Adipose tissue (tissue), 3 donors: ENCODE data around the gene VWA1. TPM values are rescaled to one million over a fixed set of nuclear protein-coding genes. Genes with fewer than 3 reads are reported as not detected.
"Not testable (repeated sequence)": the region's sequence is repeated elsewhere in the genome, so short reads cannot be mapped to it uniquely, and the experiment has no call there.

Experiments
- H3K27ac ChIP-seq: one replicate; pipeline ENCODE4 v1.5.1; 2013; ENCODE audit warnings: low read depth, low read length
- WGBS, 3 donors: extraction: QIAGEN DNeasy Blood & Tissue Kit; methylation state at CpG; one replicate each; pipeline ENCODE4 v1.1.7; 2013; 5-methylcytosine and 5-hydroxymethylcytosine counted together
- polyA plus RNA-seq, 3 donors: library from polyadenylated mRNA; stranded (reverse); fragments of 200-250 nt; gene quantifications; one replicate each; pipeline ENCODE4 v1.2.3, GENCODE V29; 2013
- donor health status: healthy with polysubstance abuse.
- donor health status: Bipolar disorder and iron deficiency.
- donor health status: healthy.

The VWA1 gene
- polyA plus RNA-seq, 3 donors: 7.8 to 53.1 (median 42.1) TPM

DNA sequence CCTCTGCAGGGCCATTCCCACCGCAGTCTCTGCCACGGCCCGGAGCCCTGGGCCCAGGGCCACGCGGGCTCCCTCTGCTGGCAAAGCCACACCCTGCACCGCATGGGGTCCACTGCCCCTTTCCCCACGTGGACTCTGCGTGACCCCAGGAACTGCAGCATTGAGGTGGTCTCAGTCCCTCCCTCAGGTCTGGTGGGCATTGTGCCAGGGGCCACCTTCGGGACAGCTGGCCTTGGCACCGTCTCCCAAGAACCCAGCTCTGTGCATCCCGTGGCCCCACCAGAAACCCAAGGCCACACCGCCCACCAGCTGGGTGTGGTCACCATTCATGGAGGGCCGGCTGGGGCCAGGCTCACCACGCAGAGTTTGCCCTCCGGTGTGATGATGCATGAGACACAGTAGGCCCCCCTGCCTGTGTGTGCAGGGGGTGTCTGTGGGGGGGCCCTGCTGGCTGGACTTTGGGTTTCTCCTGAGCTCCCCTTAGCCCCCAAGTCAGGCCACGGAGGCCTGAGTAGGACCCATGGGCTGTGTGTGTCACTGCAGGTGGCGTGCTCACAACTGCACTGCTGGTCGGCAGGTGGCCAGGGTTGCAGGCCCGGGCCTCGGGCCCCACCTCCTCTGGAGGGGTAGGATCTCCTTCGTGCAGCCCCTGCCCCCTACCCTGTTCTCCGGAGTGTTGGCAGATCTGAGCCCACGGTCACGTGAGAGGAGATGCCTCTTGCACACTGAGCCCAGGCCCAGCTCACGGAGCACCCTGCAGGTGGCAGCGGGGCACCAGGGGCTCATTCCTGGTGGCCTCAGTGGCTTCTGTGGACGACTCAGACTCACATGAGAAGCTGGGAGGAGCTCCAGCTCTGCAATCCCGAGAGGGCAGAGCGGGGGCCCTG lies 5.8 kb downstream of the VWA1 start:
- H3K27ac ChIP-seq: no peak overlapping the region
- WGBS, 3 donors: 23 to 41% (median 35%) methylated on average over 24 to 29 of the region's 29 CpGs

DNA sequence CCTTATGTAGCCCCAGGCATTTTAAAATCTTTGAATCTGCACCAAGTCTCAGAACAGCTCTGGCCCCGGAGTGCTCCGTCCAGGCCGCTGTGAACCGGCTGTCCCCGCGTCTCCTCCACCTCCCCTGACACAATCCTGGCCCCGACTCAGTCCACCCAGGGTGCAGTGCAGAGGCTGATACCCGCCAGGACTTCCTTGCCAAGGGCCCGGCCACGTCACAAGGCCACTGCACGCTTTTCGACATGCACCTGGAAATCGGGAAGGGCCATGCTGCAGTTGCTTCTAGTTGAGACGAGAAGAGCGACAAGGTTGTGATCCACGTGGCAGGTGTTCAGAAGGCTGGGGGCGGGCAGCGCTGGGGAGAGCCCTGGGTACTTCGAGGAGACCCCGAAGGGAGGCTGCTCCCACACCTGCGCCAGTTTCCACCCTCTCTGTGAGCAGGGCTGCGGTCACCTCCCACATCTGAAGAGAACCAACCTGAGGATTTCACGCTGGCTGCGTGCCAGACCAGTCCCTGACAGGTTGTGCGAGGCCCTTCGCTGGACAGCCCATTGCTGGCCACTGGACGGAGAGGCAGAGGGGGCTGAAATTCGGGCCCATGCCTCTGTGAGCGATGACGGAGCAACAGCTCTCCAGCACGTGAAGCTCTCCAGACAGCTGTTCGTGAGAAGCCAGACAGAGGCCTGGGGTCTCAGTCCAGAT lies 6.7 kb downstream of the VWA1 start:
- H3K27ac ChIP-seq: no peak overlapping the region
- 53 to 83% (median 81%) methylated on average over 32 of the region's 32 CpGs for WGBS, 3 donors

DNA sequence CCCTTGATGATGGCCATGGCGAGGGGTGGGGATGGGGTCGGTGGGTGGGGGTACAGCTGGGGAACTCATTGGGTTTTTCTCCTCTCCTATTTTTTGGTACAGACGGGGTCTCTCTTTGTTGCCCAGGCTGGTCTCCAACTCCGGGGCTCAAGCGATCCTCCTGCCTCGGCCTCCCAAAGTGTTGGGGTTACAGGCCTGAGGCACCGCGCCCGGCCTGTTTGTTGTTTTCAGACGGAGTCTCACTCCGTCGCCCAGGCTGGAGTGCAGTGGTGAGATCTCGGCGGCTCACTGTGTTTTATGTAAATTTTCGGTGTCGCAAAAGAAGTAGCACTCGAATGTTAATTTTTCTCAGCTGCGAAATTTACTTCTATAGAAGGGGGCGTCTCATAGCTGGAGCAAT lies 11.1 kb downstream of the VWA1 start:
- H3K27ac ChIP-seq: not testable (repeated sequence)
- 94 to 97% (median 96%) methylated on average over 19 of the region's 19 CpGs for WGBS, 3 donors

DNA sequence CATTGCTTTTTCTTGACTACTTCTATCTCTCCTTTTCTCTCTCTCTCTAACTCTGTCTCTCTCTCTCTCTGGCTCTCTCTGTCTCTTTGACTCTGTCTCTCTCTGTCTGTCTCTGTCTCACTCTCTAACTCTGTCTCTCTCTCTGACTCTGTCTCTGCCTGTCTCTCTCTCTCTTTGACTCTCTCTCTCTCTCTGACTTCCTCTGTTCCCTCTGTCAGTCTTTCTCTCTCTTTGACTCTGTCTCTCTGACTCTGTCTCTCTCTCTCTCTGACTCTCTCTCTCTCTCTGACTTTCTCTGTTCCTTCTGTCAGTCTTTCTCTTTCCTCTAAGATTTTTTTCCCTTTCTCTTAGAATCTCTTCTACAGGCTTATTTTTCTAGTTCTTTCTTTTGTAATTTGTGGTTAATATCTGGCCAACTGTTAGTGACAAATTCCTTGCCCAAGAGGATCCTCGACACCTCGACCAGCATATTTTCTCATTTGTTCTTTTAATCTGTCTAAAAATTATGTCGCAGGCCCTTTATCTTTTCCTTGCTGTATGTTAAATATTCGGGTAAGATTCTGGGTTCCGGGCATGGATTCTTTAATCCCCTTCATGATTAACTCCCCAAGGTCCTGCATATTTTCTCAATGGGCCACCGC lies 13.7 kb downstream of the VWA1 start, which contains the start of gene ATAD3C:
ATAD3C (plus strand) TSS at position 591 of the 641 bp plus-strand sequence. CDS start 995 bp downstream, outside the sequence.
- H3K27ac ChIP-seq: no peak within 1 kb of the TSS
- WGBS, 3 donors: 75 to 79% (median 77%) methylated on average over 6 of the region's 6 CpGs

DNA sequence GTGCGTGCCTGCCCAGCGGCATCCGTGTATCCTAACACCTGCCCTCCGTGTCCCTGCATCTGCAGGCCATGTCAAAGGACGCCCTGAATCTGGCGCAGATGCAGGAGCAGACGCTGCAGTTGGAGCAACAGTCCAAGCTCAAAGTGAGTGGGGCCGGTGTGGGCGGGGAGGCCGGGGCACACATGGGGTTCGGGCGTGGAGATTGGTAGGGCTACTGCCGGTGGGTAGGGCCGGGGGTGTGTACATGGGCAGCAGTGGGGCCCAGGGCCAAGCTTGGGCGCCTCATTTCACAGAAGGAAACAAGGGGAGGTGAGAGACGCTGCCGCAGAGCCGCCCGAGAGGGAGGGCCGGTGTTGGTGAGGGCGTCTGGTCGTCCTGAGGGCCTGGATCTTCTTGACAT lies 15.1 kb downstream of the VWA1 start:
- WGBS, 3 donors: 83 to 85% (median 83%) methylated on average over 16 to 22 of the region's 22 CpGs
- not testable (repeated sequence) for H3K27ac ChIP-seq

DNA sequence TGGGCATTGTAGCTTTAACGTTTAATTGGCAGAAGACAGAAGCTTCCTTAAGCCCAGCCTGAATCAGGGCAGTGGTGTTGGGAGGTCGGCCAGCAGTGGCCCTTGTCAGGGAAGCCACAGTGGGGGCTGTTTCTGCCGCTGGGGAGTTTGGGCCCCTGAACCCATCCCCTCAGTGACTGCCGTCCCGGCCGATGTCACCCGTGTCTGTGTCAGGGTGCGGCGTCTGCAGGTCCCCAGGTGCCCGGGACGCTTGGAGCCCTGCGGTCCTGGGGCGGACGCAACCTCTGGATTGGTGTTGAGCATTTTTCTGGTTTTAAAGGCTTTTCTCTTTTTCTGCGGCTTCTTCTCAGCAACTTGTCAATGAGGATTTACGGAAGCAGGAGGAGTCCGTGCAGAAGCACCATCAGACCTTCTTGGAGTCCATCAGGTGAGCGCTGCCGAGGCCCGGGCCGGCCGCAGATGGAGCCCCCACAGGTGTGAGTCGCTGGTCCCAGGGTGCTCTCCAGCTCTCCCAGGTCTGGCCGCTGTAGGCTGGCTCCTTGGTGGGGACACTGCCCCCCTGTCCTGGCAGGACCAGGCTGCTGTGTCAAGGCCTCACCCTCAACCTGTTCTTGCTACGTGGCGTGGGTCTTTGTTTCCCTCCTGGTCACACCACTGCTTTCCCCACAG lies 16.3 kb downstream of the VWA1 start:
- 90% methylated on average over 26 of the region's 26 CpGs for WGBS, 3 donors
- no peak overlapping the region for H3K27ac ChIP-seq

DNA sequence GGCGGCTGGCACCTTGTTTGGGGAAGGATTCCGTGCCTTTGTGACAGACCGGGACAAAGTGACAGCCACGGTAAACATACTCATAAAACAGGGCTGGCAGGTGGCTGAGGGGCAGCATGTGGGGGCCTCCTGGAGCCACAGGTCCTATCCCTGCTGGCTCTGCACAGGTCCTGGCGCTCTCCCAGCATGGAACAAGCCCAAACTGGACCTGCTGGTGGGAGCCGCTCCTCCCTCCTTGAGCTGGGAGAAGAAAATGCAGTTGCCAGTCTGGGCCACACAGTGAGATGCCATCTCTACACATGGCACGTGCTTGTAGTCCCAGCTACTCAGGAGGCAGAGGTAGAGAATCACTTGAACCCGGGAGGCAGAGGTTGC lies 16.9 kb downstream of the VWA1 start:
- 71 to 84% (median 77%) methylated on average over 8 of the region's 8 CpGs for WGBS, 3 donors
- not testable (repeated sequence) for H3K27ac ChIP-seq

DNA sequence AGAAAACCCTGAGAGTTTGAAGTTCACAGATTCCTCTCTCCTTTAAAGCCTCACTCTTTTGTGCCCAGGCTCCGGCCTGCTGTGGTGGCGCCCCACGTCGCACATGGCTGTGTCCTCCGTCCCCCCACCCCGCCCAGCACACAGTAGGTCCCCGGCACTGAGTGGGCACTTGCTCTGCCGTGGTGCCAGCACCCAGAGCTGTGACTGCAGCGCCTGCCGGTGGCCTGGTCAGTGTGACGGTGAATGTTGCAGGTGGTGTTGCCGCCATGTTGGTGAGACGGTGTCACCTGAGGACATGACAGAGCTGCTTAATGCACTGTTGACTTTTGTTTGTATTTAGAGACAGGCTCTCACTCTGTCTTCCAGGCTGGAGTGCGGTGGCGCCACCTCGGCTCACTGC lies 17.4 kb downstream of the VWA1 start:
- WGBS, 3 donors: 91 to 95% (median 95%) methylated on average over 16 of the region's 16 CpGs
- H3K27ac ChIP-seq: no peak overlapping the region

DNA sequence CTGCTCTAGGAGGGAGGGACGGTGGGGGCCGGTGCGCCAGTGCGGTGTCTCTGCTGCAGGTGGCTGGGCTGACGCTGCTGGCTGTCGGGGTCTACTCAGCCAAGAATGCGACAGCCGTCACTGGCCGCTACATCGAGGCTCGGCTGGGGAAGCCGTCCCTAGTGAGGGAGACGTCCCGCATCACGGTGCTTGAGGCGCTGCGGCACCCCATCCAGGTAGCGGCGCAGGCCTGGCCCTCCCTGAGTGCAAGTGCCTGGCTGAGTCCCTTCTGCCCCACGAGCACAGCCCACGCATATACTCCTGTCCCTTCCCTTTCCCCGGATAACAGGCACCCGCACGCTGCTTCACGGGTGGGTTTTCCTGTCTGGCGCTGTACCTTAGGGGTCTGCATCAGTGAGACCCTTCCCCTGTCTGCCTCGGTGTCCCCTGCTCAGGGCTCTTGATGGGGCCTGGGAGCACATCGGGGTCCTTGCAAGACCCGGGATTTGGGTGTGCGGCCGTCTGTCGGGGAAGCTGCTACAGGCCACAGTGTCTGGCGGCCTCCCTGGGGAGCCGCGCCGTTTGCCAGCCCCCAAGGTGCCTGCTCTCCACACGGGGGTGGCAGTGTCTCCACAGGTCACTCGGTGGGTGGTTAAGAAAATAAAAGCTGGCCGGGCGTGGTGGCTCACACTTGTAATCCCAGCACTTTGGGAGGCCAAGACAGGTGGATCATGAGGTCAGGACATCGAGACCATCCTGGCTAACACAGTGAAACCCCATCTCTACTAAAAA lies 19.0 kb downstream of the VWA1 start:
- not testable (repeated sequence) for H3K27ac ChIP-seq
- WGBS, 3 donors: 71 to 86% (median 81%) methylated on average over 31 to 36 of the region's 41 CpGs

DNA sequence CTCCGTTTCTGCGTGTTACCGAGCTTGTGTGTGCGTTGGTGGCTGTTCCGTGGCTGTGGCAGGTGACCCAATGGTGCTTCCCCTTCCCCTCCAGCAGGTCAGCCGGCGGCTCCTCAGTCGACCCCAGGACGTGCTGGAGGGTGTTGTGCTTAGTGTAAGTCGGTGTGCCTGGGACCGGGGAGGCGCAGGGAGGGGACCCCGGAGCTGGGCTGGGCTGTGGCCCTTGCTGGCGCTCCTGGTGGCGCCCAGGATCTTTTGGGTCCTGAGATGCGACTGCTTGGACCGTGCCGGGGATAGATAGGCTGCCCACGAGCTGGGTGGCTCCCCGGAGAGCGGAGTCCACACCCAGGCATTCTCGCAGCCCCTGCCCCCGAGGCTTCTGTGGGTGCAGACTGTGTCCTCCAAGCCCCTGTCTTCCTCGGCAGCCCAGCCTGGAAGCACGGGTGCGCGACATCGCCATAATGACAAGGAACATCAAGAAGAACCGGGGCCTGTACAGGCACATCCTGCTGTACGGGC lies 19.9 kb downstream of the VWA1 start:
- 89 to 93% (median 91%) methylated on average over 24 to 26 of the region's 30 CpGs for WGBS, 3 donors
- H3K27ac ChIP-seq: no peak overlapping the region

DNA sequence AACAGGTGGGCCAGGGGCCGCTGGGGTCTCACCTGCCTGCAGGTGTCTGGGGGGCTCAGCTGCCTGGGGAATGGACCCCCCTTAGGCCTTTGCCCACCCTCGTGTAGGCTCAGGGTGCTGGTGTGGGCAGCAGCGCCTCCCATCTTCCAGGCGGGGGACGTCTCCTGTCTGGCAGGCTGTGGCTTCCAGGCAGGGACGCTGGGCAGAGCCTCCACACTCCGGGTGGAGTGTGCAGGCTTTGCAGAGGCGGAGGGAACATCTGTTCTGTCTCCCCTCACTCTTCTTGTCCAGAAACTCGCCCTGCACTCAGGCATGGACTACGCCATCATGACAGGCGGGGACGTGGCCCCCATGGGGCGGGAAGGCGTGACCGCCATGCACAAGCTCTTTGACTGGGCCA lies 20.4 kb downstream of the VWA1 start:
- 67 to 89% methylated on average over 1 to 3 of the region's 15 CpGs; no CpG with 5 or more reads in 1 of the 3 donors for WGBS, 3 donors
- not testable (repeated sequence) for H3K27ac ChIP-seq

DNA sequence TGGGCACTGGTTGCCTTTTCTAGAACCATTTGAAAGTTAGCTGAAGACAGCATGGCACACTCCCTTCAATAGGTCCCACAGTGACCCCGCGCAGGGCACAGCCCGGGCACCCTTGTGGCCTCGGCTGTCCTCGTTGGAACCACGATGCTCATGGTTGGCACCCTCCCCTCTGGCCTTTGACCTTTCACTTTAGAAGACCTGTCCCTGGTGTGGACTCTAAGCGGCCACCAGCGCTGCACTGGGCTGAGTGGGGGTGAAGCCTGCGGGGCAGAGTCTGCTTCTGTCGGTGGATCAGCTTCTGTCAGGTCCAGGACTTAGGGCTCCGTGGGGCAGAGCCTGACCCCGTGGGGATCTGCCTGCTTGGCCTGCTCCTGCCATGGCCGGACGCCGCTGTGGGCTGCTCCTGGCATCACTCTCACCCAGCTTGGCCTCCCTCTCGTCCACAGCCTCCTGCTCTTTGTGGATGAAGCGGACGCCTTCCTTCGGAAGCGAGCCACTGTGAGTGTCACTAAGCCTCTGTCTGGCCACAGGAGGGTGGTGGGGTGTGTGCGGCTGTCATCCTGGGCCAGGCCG lies 21.3 kb downstream of the VWA1 start:
- H3K27ac ChIP-seq: not testable (repeated sequence)
- 88 to 90% (median 89%) methylated on average over 16 to 17 of the region's 22 CpGs for WGBS, 3 donors

DNA sequence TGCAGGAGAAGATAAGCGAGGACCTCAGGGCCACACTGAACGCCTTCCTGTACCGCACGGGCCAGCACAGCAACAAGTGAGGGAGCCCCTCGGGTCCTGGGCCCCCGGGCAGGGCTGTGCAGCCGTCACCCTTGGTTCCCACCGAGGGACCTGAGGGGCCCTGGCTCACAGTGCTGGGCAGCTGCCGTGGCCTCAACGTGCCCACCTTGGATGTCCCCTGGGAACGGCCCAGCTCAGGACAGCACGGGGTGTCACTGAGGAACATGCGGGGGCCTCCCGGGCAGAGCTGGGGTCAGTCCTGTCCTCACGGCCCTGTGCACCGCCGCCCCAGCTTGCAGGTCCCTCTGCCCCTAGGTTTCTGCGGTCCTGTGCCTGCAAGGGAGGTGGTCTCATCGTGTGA lies 23.7 kb downstream of the VWA1 start:
- WGBS, 3 donors: 91 to 93% (median 91%) methylated on average over 7 to 15 of the region's 19 CpGs
- not testable (repeated sequence) for H3K27ac ChIP-seq

DNA sequence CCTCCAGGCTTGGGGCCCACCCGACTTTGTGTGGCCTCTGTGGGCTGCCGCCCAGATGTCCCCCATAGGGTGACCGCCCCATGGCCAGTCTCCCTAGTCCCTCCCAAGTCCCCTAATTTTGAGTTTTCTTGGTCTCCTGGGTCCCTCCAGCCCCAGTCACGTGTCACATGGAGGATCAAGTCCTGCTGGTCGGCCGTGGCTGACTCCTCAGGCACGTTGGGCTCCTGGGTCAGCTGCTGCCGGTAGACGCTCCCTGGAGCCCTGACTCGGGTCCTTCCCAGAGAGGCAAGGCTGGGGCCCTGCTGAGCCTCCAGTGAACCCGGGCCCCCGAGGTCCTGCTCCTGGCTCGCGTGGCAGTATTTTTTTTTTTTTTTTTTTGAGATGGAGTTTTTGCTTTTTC lies 24.2 kb downstream of the VWA1 start:
- not testable (repeated sequence) for H3K27ac ChIP-seq
- WGBS, 3 donors: 90 to 96% (median 91%) methylated on average over 12 to 14 of the region's 14 CpGs

DNA sequence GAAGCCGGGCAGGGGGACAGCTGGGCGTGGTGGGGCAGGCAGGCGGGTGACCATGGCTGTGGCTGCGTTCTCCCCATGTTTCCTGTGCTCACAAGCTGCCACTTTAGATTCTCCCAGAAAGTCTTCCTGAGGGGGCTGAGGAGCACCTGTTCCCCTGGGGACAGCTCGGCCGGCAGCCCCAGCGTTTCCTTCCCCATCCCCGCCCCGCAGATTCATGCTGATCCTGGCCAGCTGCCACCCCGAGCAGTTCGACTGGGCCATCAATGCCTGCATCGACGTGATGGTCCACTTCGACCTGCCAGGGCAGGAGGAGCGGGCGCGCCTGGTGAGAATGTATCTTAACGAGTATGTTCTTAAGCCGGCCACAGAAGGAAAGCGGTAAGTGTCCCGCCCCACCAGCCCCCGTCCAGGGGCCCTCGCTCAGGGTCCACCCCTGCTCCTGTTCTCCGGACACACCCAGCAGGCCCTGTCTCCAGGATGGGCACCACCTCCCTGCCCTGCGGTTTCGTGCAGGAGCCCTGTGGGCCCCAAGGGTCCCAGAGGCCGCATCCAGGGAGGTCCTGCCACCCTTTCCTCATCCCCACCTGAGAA lies 25.1 kb downstream of the VWA1 start:
- no peak overlapping the region for H3K27ac ChIP-seq

DNA sequence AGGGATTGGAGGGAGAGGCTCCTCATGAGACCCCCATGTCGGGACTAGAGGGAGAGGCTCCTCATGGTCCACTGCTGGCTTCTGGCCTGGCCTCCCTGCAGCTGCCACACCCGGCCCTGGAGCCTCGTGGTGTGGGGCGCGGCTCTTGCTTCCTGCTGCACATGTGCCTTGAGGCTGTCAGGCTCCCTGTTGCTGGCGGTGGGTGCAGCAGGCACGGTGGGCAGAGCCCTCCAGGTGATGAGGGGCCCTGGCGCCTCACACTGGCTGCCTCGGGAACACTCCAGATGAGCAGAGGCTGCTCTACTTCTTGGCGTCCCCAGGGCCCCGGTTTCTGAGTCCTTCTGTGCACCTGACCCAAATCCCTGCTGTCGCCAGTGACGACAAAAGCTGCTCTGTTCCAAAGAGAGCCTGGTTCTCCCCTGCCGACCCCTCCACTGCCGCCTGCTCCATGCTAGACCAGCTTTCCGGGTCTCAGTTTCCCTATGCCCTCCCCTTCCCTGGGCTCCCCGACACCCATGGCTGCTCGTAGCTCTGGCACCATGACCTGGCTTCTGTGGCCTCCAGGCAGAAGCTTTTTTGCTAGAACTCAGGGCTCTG lies 26.3 kb downstream of the VWA1 start:
- no peak overlapping the region for H3K27ac ChIP-seq

More for the DNA sequence above, 25.1 kb downstream of the VWA1 start:
- 50 to 81% (median 57%) methylated on average over 25 to 27 of the region's 27 CpGs for WGBS, 3 donors

More for the DNA sequence above, 26.3 kb downstream of the VWA1 start:
- 49 to 62% (median 60%) methylated on average over 17 to 18 of the region's 18 CpGs for WGBS, 3 donors
